ENCODE results near the gene SLC9C2. TPM values are rescaled to one million over a fixed set of nuclear protein-coding genes. Genes with fewer than 3 reads are reported as not detected.

Gene SLC9C2
- polyA plus RNA-seq, 1 of the 3 experiments (the other 2 are of a cell fraction): not detected

- TF ChIP-seq YY1 (IDR thresholded peaks at IDR 0.05; ENCODE audit: low read depth) (no peak; the same call in 1 of the 2 replicates), FOXM1 (IDR thresholded peaks at IDR 0.05; ENCODE audit: low read depth) (no peak), ZBTB33 (IDR thresholded peaks at IDR 0.05; ENCODE audit: borderline replicate concordance, low read depth) (no peak), FOSL2 (IDR thresholded peaks at IDR 0.05; ENCODE audit: borderline replicate concordance, low read depth) (peak; percentile 86), TEAD4 (IDR thresholded peaks at IDR 0.05; ENCODE audit: borderline replicate concordance, insufficient read depth) (peak; percentile 25; the same call in 1 of the 2 replicates), MXI1 (IDR thresholded peaks at IDR 0.05; ENCODE audit: low read depth, low read length) (no peak), EZH2phosphoT487 (IDR thresholded peaks at IDR 0.05; ENCODE audit: borderline replicate concordance, low read depth) (no peak)
Measured at GRCh38 chr1:173473599-173474011, 129.3 kb downstream of the SLC9C2 start (continued).

DNA sequence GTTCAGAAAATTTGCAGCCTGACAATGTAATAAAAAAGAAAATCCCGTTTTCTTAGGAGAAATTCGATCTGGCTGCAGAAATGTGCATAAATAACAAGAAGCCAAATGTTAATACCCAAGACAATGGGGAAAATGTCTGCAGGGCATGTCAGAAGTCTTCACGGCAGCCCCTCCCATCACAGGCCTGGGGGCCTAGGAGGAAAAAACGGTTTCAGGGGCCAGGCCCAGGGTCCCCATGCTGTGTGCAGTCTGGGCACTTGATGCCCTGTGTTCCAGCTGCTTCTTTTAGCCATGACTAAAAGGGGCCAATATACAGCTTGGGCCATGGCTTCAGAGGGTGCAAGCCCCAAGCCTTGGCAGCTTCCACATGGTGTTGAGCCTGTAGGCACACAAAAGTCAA lies 132.3 kb downstream of the SLC9C2 start:
- H3K9me3 ChIP-seq: no peaks in the 10 kb centered on the region
- POLR2A ChIA-PET: no interaction called here
- no peak overlapping the region for H3K9ac ChIP-seq
- no peaks in the 10 kb centered on the region for H3K9me2 ChIP-seq
- 93% methylated on average over 3 of the region's 4 CpGs for WGBS (ENCODE audit: low lambda C conversion rate)
- peaks cover 20 to 22% of the 10 kb centered on the region in 2 experiments; a peak in 3 of 4 replicates for H3K4me1 ChIP-seq (ENCODE audit: control insufficient read depth in 1 of 2, insufficient read depth in 2 of 2, low read depth in 1 of 2, low read length in 1 of 2)
- no peaks in the 10 kb centered on the region for H3K27me3 ChIP-seq (ENCODE audit: insufficient read depth)
- H3F3A ChIP-seq (replicated peaks; ENCODE audit: insufficient read depth): peaks cover 34% of the 10 kb centered on the region
- no peak for TF ChIP-seq SIN3A (IDR thresholded peaks at IDR 0.05; ENCODE audit: borderline replicate concordance, low read depth, low read length)
- no peak for TF ChIP-seq ZBTB33 (IDR thresholded peaks at IDR 0.05; ENCODE audit: borderline replicate concordance, low read depth)
- no peak for TF ChIP-seq TCF12 (IDR thresholded peaks at IDR 0.05)
- no peak for TF ChIP-seq IRF3 (IDR thresholded peaks at IDR 0.05; ENCODE audit: low read depth, low read length)
- TF ChIP-seq EP300 (IDR thresholded peaks at IDR 0.05; ENCODE audit: borderline replicate concordance in 1 of 2, low read depth in 1 of 2, low read length in 1 of 2): no peak
- no peak for TF ChIP-seq GATA2 (CRISPR knock-in tag; IDR thresholded peaks at IDR 0.05)
- TF ChIP-seq, protein P1, sequence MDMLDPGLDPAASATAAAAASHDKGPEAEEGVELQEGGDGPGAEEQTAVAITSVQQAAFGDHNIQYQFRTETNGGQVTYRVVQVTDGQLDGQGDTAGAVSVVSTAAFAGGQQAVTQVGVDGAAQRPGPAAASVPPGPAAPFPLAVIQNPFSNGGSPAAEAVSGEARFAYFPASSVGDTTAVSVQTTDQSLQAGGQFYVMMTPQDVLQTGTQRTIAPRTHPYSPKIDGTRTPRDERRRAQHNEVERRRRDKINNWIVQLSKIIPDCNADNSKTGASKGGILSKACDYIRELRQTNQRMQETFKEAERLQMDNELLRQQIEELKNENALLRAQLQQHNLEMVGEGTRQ (IDR thresholded peaks at IDR 0.05; ENCODE audit: borderline replicate concordance, low read depth, low read length): no peak
- no peak for TF ChIP-seq NRF1 (IDR thresholded peaks at IDR 0.05; ENCODE audit: low read depth, low read length)
- no peak overlapping the region for H3K4me3 ChIP-seq (ENCODE audit: low read depth in 2 of 2, low read length in 1 of 2)
- H3K27ac ChIP-seq (ENCODE audit: low read depth in 2 of 2, low read length in 1 of 2): no peak overlapping the region
- H3K4me2 ChIP-seq: no peak overlapping the region
- CTCF ChIA-PET: no interaction called here
- H4K20me1 ChIP-seq (ENCODE audit: insufficient read depth): no peaks in the 10 kb centered on the region
- H3K36me3 ChIP-seq (replicated peaks in 1 of 2; ENCODE audit: control insufficient read depth in 1 of 2, insufficient read depth in 2 of 2, low read length in 1 of 2): peaks cover 0 to 18% of the 10 kb centered on the region in 2 experiments
- no peak for DNase-seq
- no peak overlapping the region for H2AFZ ChIP-seq (ENCODE audit: low read depth)
- peaks cover 33% of the 10 kb centered on the region for H3K79me2 ChIP-seq (ENCODE audit: insufficient read depth)

Data from SK-N-SH (cell line).